GM23248 (cell line): ENCODE results near the gene PTPRK. TPM values are rescaled to one million over a fixed set of nuclear protein-coding genes. Genes with fewer than 3 reads are reported as not detected.

Experiments used
- DNase-seq: peaks from one replicate; pipeline ENCODE4 v3.0.0-alpha.2; 2015
- H2AFZ ChIP-seq: fragments of 200-600 bp; sonication (generic); 2 replicates; pipeline ENCODE4 v1.6.1; 2016; ENCODE audit warnings: antibody characterized with exemption
- H3F3A ChIP-seq: fragments of 200-600 bp; sonication (generic); 2 replicates; pipeline ENCODE4 v1.6.1; 2016; ENCODE audit warnings: mild to moderate bottlenecking, antibody characterized with exemption, mixed run types; ENCODE audit not compliant: insufficient read depth
- H3K27ac ChIP-seq: fragments of 200-600 bp; sonication (generic); 2 replicates; pipeline ENCODE4 v1.5.1; 2016; ENCODE audit warnings: mild to moderate bottlenecking
- H3K27me3 ChIP-seq: fragments of 200-600 bp; sonication (generic); replicated peaks from 2 replicates; pipeline ENCODE4 v1.6.1; 2016; ENCODE audit warnings: mild to moderate bottlenecking; ENCODE audit not compliant: insufficient read depth
- H3K36me3 ChIP-seq: fragments of 200-600 bp; sonication (generic); 2 replicates; pipeline ENCODE4 v1.6.1; 2016; ENCODE audit warnings: low read depth, mild to moderate bottlenecking
- H3K4me1 ChIP-seq: fragments of 200-600 bp; sonication (generic); 2 replicates; pipeline ENCODE4 v1.6.1; 2016; ENCODE audit warnings: mild to moderate bottlenecking; ENCODE audit not compliant: insufficient read depth
- H3K4me2 ChIP-seq: fragments of 200-600 bp; sonication (generic); one replicate; pipeline ENCODE4 v1.6.1; 2016; ENCODE audit warnings: mild to moderate bottlenecking; ENCODE audit not compliant: unreplicated experiment
- H3K4me3 ChIP-seq: fragments of 200-600 bp; sonication (generic); 2 replicates; pipeline ENCODE4 v1.5.1; 2016; ENCODE audit warnings: mild to moderate bottlenecking
- H3K79me2 ChIP-seq: fragments of 200-600 bp; sonication (generic); 2 replicates; pipeline ENCODE4 v1.6.1; 2016; ENCODE audit warnings: mild to moderate bottlenecking; ENCODE audit not compliant: insufficient read depth
- H3K9ac ChIP-seq: fragments of 200-600 bp; sonication (generic); 2 replicates; pipeline ENCODE4 v1.6.1; 2016; ENCODE audit warnings: mild to moderate bottlenecking
- H3K9me2 ChIP-seq: fragments of 200-600 bp; sonication (generic); 2 replicates; pipeline ENCODE4 v1.6.1; 2016; ENCODE audit warnings: mixed run types, mild to moderate bottlenecking, moderate library complexity; ENCODE audit not compliant: insufficient read depth
- H3K9me3 ChIP-seq: fragments of 200-600 bp; sonication (generic); one replicate; pipeline ENCODE4 v1.6.1; 2017; ENCODE audit warnings: low read depth
- H4K20me1 ChIP-seq: fragments of 200-600 bp; sonication (generic); 2 replicates; pipeline ENCODE4 v1.6.0; 2016; ENCODE audit not compliant: insufficient read depth
- EZH2 ChIP-seq: fragments of 200-600 bp; sonication (generic); IDR thresholded peaks from 2 replicates; pipeline ENCODE4 v1.6.1; 2018; ENCODE audit warnings: antibody characterized with exemption, mild to moderate bottlenecking; ENCODE audit not compliant: insufficient read depth, poor library complexity, severe bottlenecking
- EZH2phosphoT487 ChIP-seq: fragments of 200-600 bp; sonication (generic); IDR thresholded peaks from 2 replicates; pipeline ENCODE4 v1.6.1; 2018; ENCODE audit warnings: antibody characterized with exemption, moderate library complexity, mild to moderate bottlenecking, low read depth; ENCODE audit not compliant: insufficient read depth
- WGBS, 2 experiments: methylation state at CpG; one replicate each; pipeline ENCODE4 v1.1.6; 2015 to 2017; ENCODE audit warnings: low lambda C conversion rate in 2 of 2, low coverage in 1 of 2; ENCODE audit errors: missing lambda C conversion rate in 2 of 2; 5-methylcytosine and 5-hydroxymethylcytosine counted together
- in situ Hi-C: fragments of 300-500 bp; cut with MboI; formaldehyde crosslinking; loops from 2 replicates; pipeline ENCODE4 v1.15.0; 2020
- polyA plus RNA-seq: library from polyadenylated mRNA; unstranded; fragments of >200 nt; fragmentation: Nextera tagmentation; extraction: Ambion mirVana; gene quantifications from 2 replicates; pipeline ENCODE4 v1.2.1, GENCODE V29; 2016
- total RNA-seq: library from RNA; depleted of rRNA; stranded (reverse); fragments of >200 nt; shearing (Covaris generic); gene quantifications from 2 replicates; pipeline ENCODE4 v1.2.3, GENCODE V29; 2014

Gene PTPRK
- total and polyA plus RNA-seq, 2 experiments from 2014 or later, result 22.3 to 34.5 TPM

DNA sequence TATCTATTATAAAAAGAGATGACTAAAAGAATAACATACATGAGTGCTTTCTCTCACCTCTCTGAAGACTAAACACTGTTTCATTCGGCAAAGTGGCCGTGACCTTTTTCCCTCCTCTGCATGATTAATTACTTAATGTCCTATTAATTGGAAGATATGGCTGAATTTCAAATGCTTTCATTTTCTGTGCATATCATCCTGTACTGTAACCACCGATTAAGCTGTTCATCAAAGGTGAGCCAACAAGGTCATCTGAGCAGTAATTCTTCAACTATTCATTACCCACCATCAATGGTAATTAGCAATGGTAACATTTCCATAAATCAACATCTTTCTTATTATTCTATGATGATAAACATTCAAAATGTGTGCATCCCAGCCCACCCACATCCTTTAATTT is 125.2 kb downstream of the PTPRK start:
- no peaks in the 10 kb centered on the region for H3K79me2 ChIP-seq
- DNase-seq, result no peak
- no peaks in the 10 kb centered on the region for H3K9me2 ChIP-seq
- H3K27ac ChIP-seq, result no peak overlapping the region
- no peaks in the 10 kb centered on the region for H3K36me3 ChIP-seq
- in situ Hi-C loops, result no loop called here
- no peaks in the 10 kb centered on the region for H4K20me1 ChIP-seq
- WGBS, 2 experiments, result 79 to 83% methylated on average over 3 of the region's 3 CpGs
- TF ChIP-seq EZH2 (no peak), EZH2phosphoT487 (no peak)
- no peak overlapping the region for H3K4me2 ChIP-seq
- H3K4me1 ChIP-seq, result no peaks in the 10 kb centered on the region
- H3K9me3 ChIP-seq, result no peaks in the 10 kb centered on the region
- no peak overlapping the region for H2AFZ ChIP-seq
- no peaks in the 10 kb centered on the region for H3F3A ChIP-seq
- H3K4me3 ChIP-seq, result no peak overlapping the region
- no peaks in the 10 kb centered on the region for H3K27me3 ChIP-seq
- H3K9ac ChIP-seq, result no peak overlapping the region

DNA sequence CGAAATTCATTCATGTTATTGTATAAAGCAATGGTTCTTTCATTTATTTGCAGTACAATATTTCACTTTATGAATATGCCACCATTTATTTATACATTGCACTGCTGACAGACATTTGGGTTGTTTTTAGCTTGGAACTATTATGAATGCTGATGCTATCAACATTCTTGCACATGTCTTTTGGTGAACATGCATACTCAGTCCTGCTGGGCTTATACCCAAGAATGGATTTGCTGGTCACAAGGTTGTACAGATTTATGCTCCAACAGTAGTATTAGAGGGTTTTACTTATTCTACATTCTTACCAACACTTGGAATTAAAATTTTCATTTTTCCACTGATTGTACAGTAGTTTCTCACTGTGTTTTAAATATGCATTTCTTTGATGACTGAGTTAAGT is 126.2 kb downstream of the PTPRK start:
- H2AFZ ChIP-seq, result no peak overlapping the region
- no peak for TF ChIP-seq EZH2
- no peak for TF ChIP-seq EZH2phosphoT487
- H3F3A ChIP-seq, result no peaks in the 10 kb centered on the region
- no peaks in the 10 kb centered on the region for H3K9me2 ChIP-seq
- 98 to 100% methylated on average over 1 of the region's 1 CpG for WGBS, 2 experiments
- no peak overlapping the region for H3K4me2 ChIP-seq
- H3K4me1 ChIP-seq, result no peaks in the 10 kb centered on the region
- no peak overlapping the region for H3K27ac ChIP-seq
- in situ Hi-C loops, result no loop called here
- H3K4me3 ChIP-seq, result no peak overlapping the region
- H4K20me1 ChIP-seq, result no peaks in the 10 kb centered on the region
- H3K36me3 ChIP-seq, result no peaks in the 10 kb centered on the region
- DNase-seq, result no peak
- no peaks in the 10 kb centered on the region for H3K9me3 ChIP-seq
- no peaks in the 10 kb centered on the region for H3K27me3 ChIP-seq
- no peaks in the 10 kb centered on the region for H3K79me2 ChIP-seq
- no peak overlapping the region for H3K9ac ChIP-seq

DNA sequence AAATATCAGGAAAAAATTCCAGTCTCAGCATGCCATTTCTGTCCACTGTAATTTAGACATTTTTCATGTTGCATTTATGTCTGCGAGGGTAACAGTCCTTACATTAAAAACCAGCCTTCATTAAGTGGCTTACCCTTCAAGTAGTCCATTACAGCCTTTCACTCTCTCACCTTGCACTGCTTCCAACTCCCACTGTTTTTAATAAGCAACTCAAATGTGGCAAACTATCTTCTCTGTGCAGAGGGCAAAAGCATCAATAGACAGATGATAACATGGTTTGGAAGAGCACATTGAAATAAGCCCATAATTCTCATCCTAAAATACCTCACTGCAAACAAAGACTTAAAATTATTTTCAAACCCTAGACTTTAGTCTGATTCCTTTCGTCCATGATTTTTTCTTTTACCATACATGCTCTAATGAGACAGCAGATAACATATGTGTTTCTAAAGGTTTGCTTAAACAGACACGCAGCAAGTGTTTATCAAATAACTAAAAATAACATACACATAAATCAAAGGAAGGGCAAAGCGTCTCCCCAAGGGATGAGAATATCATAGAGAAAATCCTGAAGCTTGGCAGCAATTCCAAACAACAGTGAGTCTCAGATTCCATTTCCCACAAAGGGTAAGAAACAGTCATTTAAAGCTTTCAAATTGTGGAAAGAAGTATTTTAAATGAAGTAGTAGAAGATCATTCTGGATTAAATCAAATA is 130.4 kb downstream of the PTPRK start:
- Histone ChIP-seq H3K4me3 (no peak overlapping the region), H3K9me3 (no peaks in the 10 kb centered on the region), H2AFZ (no peak overlapping the region), H3K9ac (no peak overlapping the region), H3K4me2 (no peak overlapping the region), H3K27ac (no peak overlapping the region), H4K20me1 (no peaks in the 10 kb centered on the region), H3F3A (no peaks in the 10 kb centered on the region), H3K79me2 (no peaks in the 10 kb centered on the region), H3K36me3 (no peaks in the 10 kb centered on the region), H3K9me2 (no peaks in the 10 kb centered on the region), H3K27me3 (no peaks in the 10 kb centered on the region), H3K4me1 (no peaks in the 10 kb centered on the region)
- no peak for TF ChIP-seq EZH2phosphoT487
- TF ChIP-seq EZH2, result no peak
- DNase-seq, result no peak
- WGBS, 2 experiments, result 96 to 98% methylated on average over 4 of the region's 4 CpGs
- in situ Hi-C loops, result no loop called here

DNA sequence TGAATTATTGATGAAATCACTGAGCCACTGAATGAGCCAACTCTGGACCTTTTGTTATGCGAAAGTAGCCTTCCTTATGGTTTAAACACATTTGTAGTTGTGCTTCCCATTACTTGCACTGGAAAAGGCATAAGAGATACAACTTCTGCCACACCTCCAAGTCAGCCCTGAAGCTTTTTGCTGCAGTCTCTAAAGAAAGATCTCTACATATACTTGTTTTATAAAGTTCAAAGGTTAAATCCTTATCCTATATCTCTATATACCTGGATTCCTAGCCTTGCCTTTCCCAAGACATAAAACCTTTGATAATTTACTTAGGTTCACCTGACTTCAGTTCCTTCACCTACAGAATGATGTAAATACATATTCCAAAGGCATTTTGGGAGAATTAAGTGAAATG is 132.0 kb downstream of the PTPRK start:
- no peak overlapping the region for H3K4me3 ChIP-seq

DNA sequence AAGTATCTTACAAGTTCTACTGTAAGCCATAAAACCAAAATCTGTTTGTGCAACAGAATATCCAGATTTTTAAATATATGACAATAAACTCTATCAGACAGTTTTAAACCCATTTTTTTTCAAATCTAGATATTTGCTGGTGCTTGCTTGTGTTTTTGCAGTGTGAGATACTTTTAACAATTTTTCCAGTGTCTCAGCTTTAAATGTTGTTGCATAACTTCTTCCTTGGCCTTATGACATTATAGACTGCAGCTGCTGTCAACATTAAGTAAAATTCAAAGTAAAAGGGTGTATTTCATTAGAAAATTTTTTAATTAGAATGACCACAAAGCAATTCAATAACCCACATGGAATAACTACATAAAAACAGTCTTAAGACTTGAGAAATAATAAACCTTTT is 139.5 kb downstream of the PTPRK start:
- in situ Hi-C loops, result no loop called here
- no peak for DNase-seq

More for the DNA sequence above, 132.0 kb downstream of the PTPRK start:
- H4K20me1 ChIP-seq, result no peaks in the 10 kb centered on the region
- WGBS, 2 experiments, result 0% methylated on average over 1 of the region's 1 CpG
- no peaks in the 10 kb centered on the region for H3K9me2 ChIP-seq
- no peak overlapping the region for H3K9ac ChIP-seq
- no peaks in the 10 kb centered on the region for H3K4me1 ChIP-seq
- TF ChIP-seq EZH2phosphoT487 (no peak), EZH2 (no peak)
- no peaks in the 10 kb centered on the region for H3F3A ChIP-seq
- H3K9me3 ChIP-seq, result no peaks in the 10 kb centered on the region
- H3K36me3 ChIP-seq, result no peaks in the 10 kb centered on the region
- H3K27me3 ChIP-seq, result no peaks in the 10 kb centered on the region
- no peak overlapping the region for H2AFZ ChIP-seq
- no peaks in the 10 kb centered on the region for H3K79me2 ChIP-seq
- no peak for DNase-seq
- in situ Hi-C loops, result no loop called here
- no peak overlapping the region for H3K27ac ChIP-seq
- H3K4me2 ChIP-seq, result no peak overlapping the region

More for the DNA sequence above, 139.5 kb downstream of the PTPRK start:
- H2AFZ ChIP-seq, result no peak overlapping the region
- no peaks in the 10 kb centered on the region for H3K36me3 ChIP-seq
- no peak overlapping the region for H3K4me3 ChIP-seq
- TF ChIP-seq EZH2phosphoT487 (no peak), EZH2 (no peak)
- H3F3A ChIP-seq, result no peaks in the 10 kb centered on the region
- H4K20me1 ChIP-seq, result no peaks in the 10 kb centered on the region
- H3K4me2 ChIP-seq, result no peak overlapping the region
- H3K27me3 ChIP-seq, result no peaks in the 10 kb centered on the region
- H3K27ac ChIP-seq, result no peak overlapping the region
- no peaks in the 10 kb centered on the region for H3K4me1 ChIP-seq
- no peaks in the 10 kb centered on the region for H3K9me3 ChIP-seq
- no peak overlapping the region for H3K9ac ChIP-seq
- no peaks in the 10 kb centered on the region for H3K9me2 ChIP-seq
- no peaks in the 10 kb centered on the region for H3K79me2 ChIP-seq
